ENCODE measurements around the gene ATP1B2.

GRCh38 chr17:7611635-7612293 lies 39.0 kb upstream of the ATP1B2 start:
- TF ChIP-seq RXRA (IDR thresholded peaks at IDR 0.05; ENCODE audit: borderline replicate concordance, low read depth) (no peak), CTCF (IDR thresholded peaks at IDR 0.05) (no peak), POLR2AphosphoS5 (IDR thresholded peaks at IDR 0.05; ENCODE audit: low read depth, low read length) (no peak), EP300 (IDR thresholded peaks at IDR 0.05; ENCODE audit: borderline replicate concordance in 1 of 2, low read depth in 1 of 2, low read length in 1 of 2) (no peak), EZH2phosphoT487 (IDR thresholded peaks at IDR 0.05; ENCODE audit: borderline replicate concordance, low read depth) (no peak)
